Lower leg skin (tissue), 3 donors: ENCODE data around the gene PTPN5.

Experiments
- CTCF ChIP-seq, 3 donors: fragments of 450-650 bp; IDR thresholded peaks; one replicate each; pipeline ENCODE4 v1.5.1; 2016; ENCODE audit warnings: antibody characterized with exemption in 3 of 3, mild to moderate bottlenecking in 3 of 3, moderate library complexity in 2 of 3
- POLR2A ChIP-seq, 2 donors: fragments of 450-650 bp; IDR thresholded peaks; one replicate each; pipeline ENCODE4 v1.6.1; 2016 to 2017; ENCODE audit warnings: antibody characterized with exemption in 2 of 2, mild to moderate bottlenecking in 1 of 2, moderate library complexity in 1 of 2

GRCh38 chr11:18728658-18729057, 62.9 kb downstream of the PTPN5 start:
- TF ChIP-seq CTCF (IDR thresholded peaks at IDR 0.05) (no peak), POLR2A (IDR thresholded peaks at IDR 0.05) (no peak)
